GM20000 (cell line): Measurements from ENCODE around the gene CLEC7A.

Experiments
- DNase-seq: peaks from one replicate; pipeline ENCODE4 v3.0.0; 2012; ENCODE audit warnings: low spot score
- TF ChIP-seq, protein P1 (sequence below): IDR thresholded peaks from 2 replicates; pipeline ENCODE4 v1.5.1; 2012; ENCODE audit warnings: mild to moderate bottlenecking, control low read depth; ENCODE audit errors: extremely low read depth, missing control alignments

The CLEC7A gene

DNA sequence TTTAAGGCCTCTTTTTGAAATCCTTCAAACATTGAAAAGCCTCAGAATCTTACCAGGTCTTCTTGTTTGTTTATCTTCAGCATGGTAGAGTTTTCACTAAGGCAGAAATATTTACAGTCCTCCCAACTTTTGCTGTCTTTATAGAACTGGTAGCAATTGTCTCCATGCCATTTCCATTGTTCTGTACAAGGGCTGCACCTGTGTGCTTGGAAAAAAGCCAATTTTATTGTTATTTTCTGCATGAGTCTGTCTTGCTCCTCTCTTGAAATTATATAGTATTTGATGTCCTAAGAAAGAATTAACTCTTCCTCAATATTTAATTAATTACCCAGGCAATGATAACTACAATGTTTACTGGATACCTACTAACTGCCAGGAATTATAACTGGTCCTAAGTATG lies 54.5 kb downstream of the CLEC7A start:
- DNase-seq, result no peak
- TF ChIP-seq, protein P1, sequence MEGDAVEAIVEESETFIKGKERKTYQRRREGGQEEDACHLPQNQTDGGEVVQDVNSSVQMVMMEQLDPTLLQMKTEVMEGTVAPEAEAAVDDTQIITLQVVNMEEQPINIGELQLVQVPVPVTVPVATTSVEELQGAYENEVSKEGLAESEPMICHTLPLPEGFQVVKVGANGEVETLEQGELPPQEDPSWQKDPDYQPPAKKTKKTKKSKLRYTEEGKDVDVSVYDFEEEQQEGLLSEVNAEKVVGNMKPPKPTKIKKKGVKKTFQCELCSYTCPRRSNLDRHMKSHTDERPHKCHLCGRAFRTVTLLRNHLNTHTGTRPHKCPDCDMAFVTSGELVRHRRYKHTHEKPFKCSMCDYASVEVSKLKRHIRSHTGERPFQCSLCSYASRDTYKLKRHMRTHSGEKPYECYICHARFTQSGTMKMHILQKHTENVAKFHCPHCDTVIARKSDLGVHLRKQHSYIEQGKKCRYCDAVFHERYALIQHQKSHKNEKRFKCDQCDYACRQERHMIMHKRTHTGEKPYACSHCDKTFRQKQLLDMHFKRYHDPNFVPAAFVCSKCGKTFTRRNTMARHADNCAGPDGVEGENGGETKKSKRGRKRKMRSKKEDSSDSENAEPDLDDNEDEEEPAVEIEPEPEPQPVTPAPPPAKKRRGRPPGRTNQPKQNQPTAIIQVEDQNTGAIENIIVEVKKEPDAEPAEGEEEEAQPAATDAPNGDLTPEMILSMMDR, result no peak

DNA sequence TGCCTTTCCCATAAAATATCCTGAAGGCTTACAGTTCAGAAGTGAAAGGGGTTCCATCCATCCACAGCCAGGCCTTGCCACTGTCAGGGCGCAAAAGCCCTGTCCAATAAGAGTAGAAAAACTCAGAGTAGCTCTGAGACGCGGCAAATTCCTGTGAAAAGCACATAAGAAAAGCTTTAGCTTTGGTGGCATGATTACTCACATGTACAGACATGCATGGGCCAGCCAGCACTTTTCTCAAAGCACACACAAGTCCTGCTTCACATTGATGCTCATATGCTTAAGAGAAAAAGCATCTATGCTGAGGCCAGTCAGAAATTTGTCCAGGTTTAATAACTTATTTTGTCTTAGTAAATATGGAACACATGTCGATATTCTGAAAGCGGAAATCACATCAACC lies 56.7 kb downstream of the CLEC7A start:
- TF ChIP-seq, protein P1, result no peak
- no peak for DNase-seq

DNA sequence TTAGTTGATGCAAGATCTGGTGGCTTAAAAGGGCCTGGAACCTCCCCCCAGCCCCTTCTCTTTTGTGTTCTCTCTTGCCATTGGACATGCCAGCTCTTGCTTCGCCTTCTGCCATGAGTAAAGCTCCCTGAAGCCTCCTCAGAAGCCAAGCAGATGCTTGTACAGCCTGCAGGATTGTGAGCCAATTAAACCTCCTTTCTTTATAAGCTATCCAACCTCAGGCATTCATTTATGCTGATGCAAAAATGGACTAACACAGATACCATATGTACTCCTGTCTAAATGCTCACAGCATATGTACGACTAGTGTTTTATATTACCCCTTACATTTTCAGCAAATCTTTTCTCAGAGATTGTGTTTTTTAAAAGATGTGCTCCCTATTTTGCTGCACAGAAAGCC lies 57.9 kb downstream of the CLEC7A start:
- DNase-seq, result no peak
- TF ChIP-seq, protein P1, result no peak

DNA sequence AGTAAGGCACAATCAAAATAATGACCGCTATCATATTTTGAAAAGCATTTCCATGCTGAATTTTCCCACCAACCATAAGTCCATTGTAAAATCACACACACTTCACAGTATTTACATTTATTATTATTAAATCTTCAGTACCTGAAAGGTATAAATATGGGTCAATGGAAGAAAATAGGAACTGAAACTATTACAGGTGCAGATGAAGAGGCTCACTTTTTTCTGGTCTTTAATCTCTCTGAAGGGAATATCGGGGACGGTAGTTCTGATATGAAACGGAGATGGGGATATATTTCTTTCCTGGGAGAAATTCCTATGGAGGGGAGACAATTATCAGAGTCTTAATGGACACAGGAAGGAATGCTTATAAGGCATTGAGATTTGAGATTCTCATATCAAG lies 59.6 kb downstream of the CLEC7A start:
- no peak for DNase-seq
- TF ChIP-seq, protein P1, result no peak

DNA sequence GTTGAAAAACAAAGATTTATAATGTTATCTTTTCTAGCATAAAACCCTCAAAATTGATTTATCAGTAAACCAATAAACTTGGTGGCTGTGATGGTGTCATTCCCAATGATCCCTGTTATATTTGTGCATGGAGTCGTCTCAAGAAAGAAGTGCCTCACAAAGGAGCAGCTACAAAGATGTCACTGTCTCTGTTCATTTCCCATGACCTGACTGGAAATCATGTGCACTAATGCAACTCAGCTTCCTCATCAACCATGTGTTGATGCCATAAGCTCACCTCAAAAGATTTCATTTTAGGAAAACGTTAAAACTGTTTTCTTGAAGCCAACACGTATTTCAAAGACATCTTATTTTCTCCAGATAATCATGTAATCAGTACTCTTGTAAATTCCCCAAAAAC lies 60.0 kb downstream of the CLEC7A start:
- DNase-seq, result no peak
- TF ChIP-seq, protein P1, result no peak

DNA sequence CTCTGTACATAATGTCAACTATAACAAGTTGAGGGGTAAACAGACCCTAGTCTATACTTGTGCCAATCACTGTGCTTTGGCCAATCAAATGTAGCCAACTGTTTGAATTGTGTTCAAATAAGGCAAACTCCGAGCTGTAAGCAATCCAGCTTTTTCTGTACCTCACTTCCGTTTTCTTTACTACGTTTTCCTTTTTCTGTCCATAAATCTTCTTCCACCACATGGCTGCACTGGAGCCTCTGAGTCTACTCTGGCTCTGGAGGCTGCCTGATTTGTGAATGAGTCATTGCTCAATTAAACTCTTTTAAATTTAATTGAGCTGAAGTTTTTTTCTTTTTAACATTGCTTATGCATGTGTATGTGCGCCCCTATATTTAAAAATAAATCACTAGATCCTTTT lies 60.9 kb downstream of the CLEC7A start:
- TF ChIP-seq, protein P1, result no peak
- DNase-seq, result no peak

DNA sequence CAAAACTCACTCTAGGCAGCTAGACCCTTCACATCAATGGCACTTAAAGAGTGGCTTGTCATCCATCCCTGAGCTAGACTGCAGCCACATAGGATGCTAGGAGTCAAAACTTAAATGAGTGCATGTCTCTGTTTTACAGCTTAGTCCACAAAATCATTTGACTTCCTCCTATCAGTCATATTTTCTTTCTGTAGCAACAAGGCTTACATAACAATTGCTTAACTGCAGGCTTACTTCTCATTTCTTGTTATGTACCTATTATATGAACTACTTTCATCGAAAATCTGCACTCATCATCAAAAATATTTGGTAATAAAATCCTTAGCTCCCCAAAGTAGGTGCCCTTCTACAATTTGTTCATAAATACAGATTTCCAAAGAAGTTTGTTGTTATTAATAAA lies 61.4 kb downstream of the CLEC7A start:
- TF ChIP-seq, protein P1, result no peak

More for the DNA sequence above, 61.4 kb downstream of the CLEC7A start:
- no peak for DNase-seq
